Stimulated activated CD4-positive, alpha-beta T cell treated with anti-CD3 and anti-CD28 coated beads, Interleukin-1b, Interleukin-23, amount 100 ng/mL, for 24 hours (primary cell): ENCODE results near the gene TYW1B.
"Not testable (repeated sequence)": the region's sequence is repeated elsewhere in the genome, so short reads cannot be mapped to it uniquely, and the experiment has no call there.

Experiments used
- DNase-seq, 4 experiments: peaks; one replicate each; pipeline ENCODE4 v3.0.0-alpha.2; 2020; ENCODE audit warnings: low read depth in 4 of 4, low spot score in 1 of 4

The TYW1B gene

GRCh38 chr7:72816370-72817157 is 11.4 kb downstream of the TYW1B start:
- not testable (repeated sequence) for DNase-seq

- DNase-seq, result not testable (repeated sequence)
These were observed 17.6 kb downstream of the TYW1B start for GRCh38 chr7:72810437-72810836.

GRCh38 chr7:72808511-72808910 is 19.5 kb downstream of the TYW1B start:
- not testable (repeated sequence) for DNase-seq

GRCh38 chr7:72806851-72807250 is 21.1 kb downstream of the TYW1B start:
- DNase-seq, result not testable (repeated sequence)

GRCh38 chr7:72805526-72806494 is 22.2 kb downstream of the TYW1B start:
- DNase-seq, result no peak

GRCh38 chr7:72803778-72804177 is 24.2 kb downstream of the TYW1B start:
- not testable (repeated sequence) for DNase-seq

GRCh38 chr7:72801564-72801963 is 26.4 kb downstream of the TYW1B start:
- DNase-seq, result not testable (repeated sequence)

- not testable (repeated sequence) for DNase-seq
These were observed 32.6 kb downstream of the TYW1B start for GRCh38 chr7:72795401-72795800.

GRCh38 chr7:72793791-72794190 is 34.2 kb downstream of the TYW1B start:
- DNase-seq, result no peak

- DNase-seq, result not testable (repeated sequence)
These were observed 37.3 kb downstream of the TYW1B start for GRCh38 chr7:72790698-72791060.

GRCh38 chr7:72790048-72790697 is 37.8 kb downstream of the TYW1B start:
- not testable (repeated sequence) for DNase-seq

GRCh38 chr7:72785166-72785955 is 42.6 kb downstream of the TYW1B start:
- DNase-seq, result no peak

- DNase-seq, result not testable (repeated sequence)
These were observed 44.2 kb downstream of the TYW1B start for GRCh38 chr7:72783601-72784370.

- no peak for DNase-seq
These were observed 46.4 kb downstream of the TYW1B start for GRCh38 chr7:72781631-72782030.

- DNase-seq, result no peak
These were observed 46.8 kb downstream of the TYW1B start for GRCh38 chr7:72781161-72781560.

GRCh38 chr7:72780289-72780894 is 47.6 kb downstream of the TYW1B start:
- not testable (repeated sequence) for DNase-seq

GRCh38 chr7:72777167-72777566 is 50.8 kb downstream of the TYW1B start:
- not testable (repeated sequence) for DNase-seq

- DNase-seq, result not testable (repeated sequence)
These were observed 55.4 kb downstream of the TYW1B start for GRCh38 chr7:72772627-72773026.

GRCh38 chr7:72766994-72767393 is 61.0 kb downstream of the TYW1B start:
- not testable (repeated sequence) for DNase-seq
